ENCODE measurements around the gene CACNA1D.

The CACNA1D gene

GRCh38 chr3:53800041-53800906 lies 305.9 kb downstream of the CACNA1D start:
- H3K36me3 Mint-ChIP-seq (ENCODE audit: low read depth), result no peaks in the 10 kb centered on the region
- peaks cover 16% of the 10 kb centered on the region for H3K4me1 Mint-ChIP-seq
- no peaks in the 10 kb centered on the region for H3K9me3 Mint-ChIP-seq
- H3K27me3 Mint-ChIP-seq (ENCODE audit: low read depth), result no peaks in the 10 kb centered on the region
- peak overlapping the region in 1 of 3 experiments; percentile 10 for H3K27ac Mint-ChIP-seq
- no peak overlapping the region for H3K4me3 Mint-ChIP-seq
- TF ChIP-seq CTCF (IDR thresholded peaks at IDR 0.05; ENCODE audit: unreplicated experiment in 3 of 3), result no peak

GRCh38 chr3:53801319-53801718 lies 306.9 kb downstream of the CACNA1D start:
- peaks cover 17% of the 10 kb centered on the region for H3K4me1 Mint-ChIP-seq
- no peak for TF ChIP-seq CTCF (IDR thresholded peaks at IDR 0.05; ENCODE audit: unreplicated experiment in 3 of 3)
- H3K27me3 Mint-ChIP-seq (ENCODE audit: low read depth), result peaks cover 3% of the 10 kb centered on the region
- H3K27ac Mint-ChIP-seq, result no peak overlapping the region
- no peak overlapping the region for H3K4me3 Mint-ChIP-seq
- no peaks in the 10 kb centered on the region for H3K9me3 Mint-ChIP-seq
- H3K36me3 Mint-ChIP-seq (ENCODE audit: low read depth), result no peaks in the 10 kb centered on the region

DNA sequence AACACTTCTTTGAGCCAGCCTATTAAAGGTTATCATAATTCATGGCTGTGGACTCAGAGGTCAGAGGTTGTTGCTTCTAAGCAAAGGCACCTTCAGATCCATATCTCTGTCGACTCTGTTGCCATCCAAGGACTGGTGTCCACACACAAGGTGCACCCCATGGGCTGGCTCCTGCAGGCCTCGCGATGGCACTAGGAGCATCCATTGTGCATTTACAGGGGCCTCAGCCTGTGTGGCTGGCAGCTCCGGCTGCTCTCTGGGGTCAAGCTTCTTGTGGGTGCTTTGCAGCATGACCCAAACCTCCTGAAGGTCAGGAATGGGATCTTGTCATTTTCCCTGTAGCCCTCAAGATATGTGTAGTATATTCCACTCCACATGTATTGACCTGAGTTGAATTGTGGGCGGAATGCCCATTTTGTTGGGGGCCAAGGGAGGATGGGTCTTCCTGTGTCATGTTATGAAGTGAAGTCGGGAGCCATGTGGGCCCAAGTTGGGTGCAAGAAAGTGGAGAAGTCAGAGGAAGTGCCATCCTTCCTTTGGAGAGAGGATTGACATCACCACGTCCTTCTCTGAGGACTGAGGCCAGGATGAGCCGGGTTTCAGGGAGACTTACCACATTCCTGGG lies 308.0 kb downstream of the CACNA1D start:
- Mint-ChIP-seq H3K9me3 (no peaks in the 10 kb centered on the region), H3K27ac (no peak overlapping the region), H3K27me3 (ENCODE audit: low read depth) (peaks cover 3% of the 10 kb centered on the region), H3K36me3 (ENCODE audit: low read depth) (no peaks in the 10 kb centered on the region), H3K4me3 (no peak overlapping the region), H3K4me1 (peaks cover 28% of the 10 kb centered on the region)
- TF ChIP-seq CTCF (IDR thresholded peaks at IDR 0.05; ENCODE audit: unreplicated experiment in 3 of 3), result no peak

GRCh38 chr3:53803124-53803815 lies 308.9 kb downstream of the CACNA1D start:
- H3K36me3 Mint-ChIP-seq (ENCODE audit: low read depth), result no peaks in the 10 kb centered on the region
- peaks cover 3% of the 10 kb centered on the region for H3K27me3 Mint-ChIP-seq (ENCODE audit: low read depth)
- TF ChIP-seq CTCF (IDR thresholded peaks at IDR 0.05; ENCODE audit: unreplicated experiment in 3 of 3), result no peak
- H3K4me3 Mint-ChIP-seq, result no peak overlapping the region
- H3K9me3 Mint-ChIP-seq, result no peaks in the 10 kb centered on the region
- H3K4me1 Mint-ChIP-seq, result peaks cover 32% of the 10 kb centered on the region
- H3K27ac Mint-ChIP-seq, result peak overlapping the region in 1 of 3 experiments; percentile 7

DNA sequence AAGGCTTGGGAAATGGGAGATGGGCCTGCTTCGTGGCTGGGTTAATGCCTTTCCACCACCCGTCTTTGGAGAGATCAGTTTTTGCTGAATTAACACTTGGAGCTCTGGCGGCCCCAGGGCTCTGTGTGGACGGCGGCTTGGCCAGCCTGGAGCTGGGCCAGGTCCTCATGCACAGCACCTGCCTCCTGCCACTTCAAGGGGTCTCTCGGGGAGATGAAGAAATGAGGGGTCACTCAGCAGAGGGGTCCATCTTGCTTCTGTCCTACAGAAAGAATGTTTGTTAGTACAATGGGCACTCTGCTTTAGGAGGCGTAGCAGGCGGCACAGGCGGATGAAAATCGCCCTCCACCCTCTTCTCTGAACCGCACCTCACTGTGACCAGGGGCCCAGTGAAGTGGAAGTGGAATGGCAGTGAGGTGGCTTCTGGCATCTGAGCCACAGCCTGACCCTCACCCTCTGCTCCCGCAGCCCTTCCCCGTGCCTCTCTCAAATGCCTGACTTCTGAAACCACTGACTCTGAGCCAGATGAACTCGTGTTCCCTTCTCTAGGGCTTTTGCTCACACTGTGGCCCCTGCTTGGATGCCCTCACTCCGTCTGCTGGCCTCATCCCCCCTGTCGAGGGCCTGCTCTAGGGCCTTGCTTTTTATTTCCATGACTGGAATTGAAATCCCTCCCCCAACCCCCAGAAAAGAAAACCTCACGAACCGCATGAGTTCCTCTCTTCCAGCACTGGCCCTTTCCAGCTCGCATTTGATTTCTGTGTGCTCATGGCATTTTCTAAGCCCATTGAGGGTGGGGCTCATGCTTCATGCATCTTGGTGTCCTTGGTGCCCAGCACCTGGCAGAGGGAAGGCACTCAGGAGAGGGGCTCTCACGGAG lies 309.6 kb downstream of the CACNA1D start:
- Mint-ChIP-seq H3K9me3 (no peaks in the 10 kb centered on the region), H3K36me3 (ENCODE audit: low read depth) (no peaks in the 10 kb centered on the region), H3K4me3 (no peak overlapping the region), H3K27me3 (ENCODE audit: low read depth) (peaks cover 3% of the 10 kb centered on the region), H3K4me1 (peaks cover 32% of the 10 kb centered on the region), H3K27ac (peak overlapping the region; percentile 7 to 68 (median 38))
- no peak for TF ChIP-seq CTCF (IDR thresholded peaks at IDR 0.05; ENCODE audit: unreplicated experiment in 3 of 3)
